OCI-M2 (cell line): ENCODE measurements around the gene TRIM65.

Experiments used
- DNase-seq: peaks from one replicate; lab custom pipeline; 2025; ENCODE audit not compliant: unreplicated experiment; lab: John Stamatoyannopoulos, UW

Gene TRIM65

GRCh38 chr17:75917917-75918445, 21.2 kb upstream of the TRIM65 start:
- DNase-seq = no peak

- no peak for DNase-seq
Observed at GRCh38 chr17:75917141-75917916, 20.6 kb upstream of the TRIM65 start.

- no peak for DNase-seq
Observed at GRCh38 chr17:75915268-75915667, 18.5 kb upstream of the TRIM65 start.

GRCh38 chr17:75914643-75915267, 18.0 kb upstream of the TRIM65 start:
- no peak for DNase-seq

- DNase-seq = no peak
Observed at GRCh38 chr17:75913537-75914210, 16.9 kb upstream of the TRIM65 start.

GRCh38 chr17:75910699-75911098, 13.9 kb upstream of the TRIM65 start:
- no peak for DNase-seq

GRCh38 chr17:75909812-75910274, 13.1 kb upstream of the TRIM65 start:
- DNase-seq = no peak

GRCh38 chr17:75909051-75909811, 12.5 kb upstream of the TRIM65 start:
- DNase-seq = no peak

- DNase-seq = no peak
Observed at GRCh38 chr17:75908201-75908600, 11.4 kb upstream of the TRIM65 start.

- DNase-seq = no peak
Observed at GRCh38 chr17:75906143-75906884, 9.6 kb upstream of the TRIM65 start.

- DNase-seq = peak; percentile 66
Observed at GRCh38 chr17:75904749-75905521, 8.2 kb upstream of the TRIM65 start, which contains the start of gene MRPL38. MRPL38 (minus strand) TSS chr17:75904884; CDS start chr17:75904875, 9 bp downstream.

GRCh38 chr17:75902406-75902805, 5.7 kb upstream of the TRIM65 start:
- no peak for DNase-seq

- no peak for DNase-seq
Observed at GRCh38 chr17:75901727-75902126, 5.0 kb upstream of the TRIM65 start.

- no peak for DNase-seq
Observed at GRCh38 chr17:75900691-75901533, 4.2 kb upstream of the TRIM65 start.

- DNase-seq = no peak
Observed at GRCh38 chr17:75899767-75900468, 3.2 kb upstream of the TRIM65 start.

GRCh38 chr17:75899353-75899752, 2.6 kb upstream of the TRIM65 start:
- DNase-seq = no peak

GRCh38 chr17:75898791-75899190, 2.0 kb upstream of the TRIM65 start:
- no peak for DNase-seq

GRCh38 chr17:75898065-75898464, 1.3 kb upstream of the TRIM65 start:
- no peak for DNase-seq
